ENCODE measurements around the gene CHST11.

DNA sequence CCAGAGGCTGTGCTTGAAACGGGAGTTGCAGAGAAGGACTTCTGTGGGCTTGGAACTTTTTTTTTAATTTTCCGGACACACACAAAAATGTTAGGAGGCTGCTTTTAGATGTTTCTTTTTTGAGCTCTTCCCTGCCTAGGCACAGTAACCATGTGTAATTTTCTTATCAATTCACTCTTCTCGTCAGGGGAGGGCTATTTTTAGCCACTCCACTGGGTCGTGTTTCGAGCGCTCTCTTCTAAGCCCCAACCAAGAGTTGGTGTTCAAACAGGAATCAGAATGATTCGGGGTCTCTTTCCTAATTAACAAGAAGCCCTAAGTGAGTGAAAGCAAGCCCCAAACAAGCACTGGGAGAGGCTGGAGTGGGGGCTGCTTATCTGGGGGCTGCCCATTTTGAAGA, 162.6 kb downstream of the CHST11 start:
- TF ChIP-seq, protein P1, sequence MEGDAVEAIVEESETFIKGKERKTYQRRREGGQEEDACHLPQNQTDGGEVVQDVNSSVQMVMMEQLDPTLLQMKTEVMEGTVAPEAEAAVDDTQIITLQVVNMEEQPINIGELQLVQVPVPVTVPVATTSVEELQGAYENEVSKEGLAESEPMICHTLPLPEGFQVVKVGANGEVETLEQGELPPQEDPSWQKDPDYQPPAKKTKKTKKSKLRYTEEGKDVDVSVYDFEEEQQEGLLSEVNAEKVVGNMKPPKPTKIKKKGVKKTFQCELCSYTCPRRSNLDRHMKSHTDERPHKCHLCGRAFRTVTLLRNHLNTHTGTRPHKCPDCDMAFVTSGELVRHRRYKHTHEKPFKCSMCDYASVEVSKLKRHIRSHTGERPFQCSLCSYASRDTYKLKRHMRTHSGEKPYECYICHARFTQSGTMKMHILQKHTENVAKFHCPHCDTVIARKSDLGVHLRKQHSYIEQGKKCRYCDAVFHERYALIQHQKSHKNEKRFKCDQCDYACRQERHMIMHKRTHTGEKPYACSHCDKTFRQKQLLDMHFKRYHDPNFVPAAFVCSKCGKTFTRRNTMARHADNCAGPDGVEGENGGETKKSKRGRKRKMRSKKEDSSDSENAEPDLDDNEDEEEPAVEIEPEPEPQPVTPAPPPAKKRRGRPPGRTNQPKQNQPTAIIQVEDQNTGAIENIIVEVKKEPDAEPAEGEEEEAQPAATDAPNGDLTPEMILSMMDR (IDR thresholded peaks at IDR 0.05) = no peak
- no peak for TF ChIP-seq POLR2A (IDR thresholded peaks at IDR 0.05)
- no peak for TF ChIP-seq EP300 (IDR thresholded peaks at IDR 0.05)

All from ovary (tissue), 3 donors.